Body of pancreas (tissue), 4 donors: ENCODE results near the gene MRPL50.

Experiments used
- POLR2A ChIP-seq, 3 donors: fragments of 450-650 bp; IDR thresholded peaks; one replicate each; pipeline ENCODE4 v1.6.1; 2016; ENCODE audit warnings: antibody characterized with exemption in 3 of 3, mild to moderate bottlenecking in 2 of 3
- TF ChIP-seq, protein P1 (sequence below), 7 experiments: fragments of 450-650 bp in 4 of 7; fragments of 200-600 bp in 3 of 7; sonication (generic) in 3 of 7; IDR thresholded peaks; one replicate each; pipeline ENCODE4 v1.5.1; 2016 to 2019; ENCODE audit warnings: antibody characterized with exemption in 7 of 7

DNA sequence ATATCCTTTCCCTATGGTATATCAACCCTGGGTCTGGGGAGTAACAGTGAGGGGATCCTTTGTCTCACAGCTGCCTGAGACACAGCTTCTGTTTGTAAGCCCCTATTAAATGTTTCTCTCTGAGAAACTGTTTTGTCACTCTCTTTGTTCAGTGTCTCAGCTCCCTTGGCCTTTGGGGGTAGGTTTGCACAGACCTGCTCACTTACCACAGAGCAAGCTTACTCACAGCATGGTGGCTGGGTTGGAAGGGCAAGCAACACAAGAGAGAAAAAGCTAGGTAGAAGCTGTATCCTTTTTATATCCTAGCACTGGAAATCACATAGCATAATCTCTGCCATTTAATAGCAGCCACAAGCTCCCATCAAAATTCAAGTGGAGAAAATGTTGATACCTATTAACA lies 18.1 kb downstream of the MRPL50 start:
- TF ChIP-seq, protein P1, sequence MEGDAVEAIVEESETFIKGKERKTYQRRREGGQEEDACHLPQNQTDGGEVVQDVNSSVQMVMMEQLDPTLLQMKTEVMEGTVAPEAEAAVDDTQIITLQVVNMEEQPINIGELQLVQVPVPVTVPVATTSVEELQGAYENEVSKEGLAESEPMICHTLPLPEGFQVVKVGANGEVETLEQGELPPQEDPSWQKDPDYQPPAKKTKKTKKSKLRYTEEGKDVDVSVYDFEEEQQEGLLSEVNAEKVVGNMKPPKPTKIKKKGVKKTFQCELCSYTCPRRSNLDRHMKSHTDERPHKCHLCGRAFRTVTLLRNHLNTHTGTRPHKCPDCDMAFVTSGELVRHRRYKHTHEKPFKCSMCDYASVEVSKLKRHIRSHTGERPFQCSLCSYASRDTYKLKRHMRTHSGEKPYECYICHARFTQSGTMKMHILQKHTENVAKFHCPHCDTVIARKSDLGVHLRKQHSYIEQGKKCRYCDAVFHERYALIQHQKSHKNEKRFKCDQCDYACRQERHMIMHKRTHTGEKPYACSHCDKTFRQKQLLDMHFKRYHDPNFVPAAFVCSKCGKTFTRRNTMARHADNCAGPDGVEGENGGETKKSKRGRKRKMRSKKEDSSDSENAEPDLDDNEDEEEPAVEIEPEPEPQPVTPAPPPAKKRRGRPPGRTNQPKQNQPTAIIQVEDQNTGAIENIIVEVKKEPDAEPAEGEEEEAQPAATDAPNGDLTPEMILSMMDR (IDR thresholded peaks at IDR 0.05) = no peak
- no peak for TF ChIP-seq POLR2A (IDR thresholded peaks at IDR 0.05)
